H1 (cell line): ENCODE data around the gene L3MBTL3. TPM values are rescaled to one million over a fixed set of nuclear protein-coding genes. Genes with fewer than 3 reads are reported as not detected.

Experiments used
- CTCF ChIA-PET: fragments of 300-600 bp; sonication (Branson Sonifier 250); formaldehyde crosslinking; loops from one replicate; lab custom pipeline; 2021; ENCODE audit not compliant: partially characterized antibody; lab: Charles Lee
- POLR2A ChIA-PET: fragments of 300-600 bp; sonication (Branson Sonifier 250); formaldehyde crosslinking; loops from one replicate; lab custom pipeline; 2021; ENCODE audit warnings: inconsistent platforms; ENCODE audit not compliant: partially characterized antibody; lab: Charles Lee
- DNase-seq, 2 experiments: peaks; one replicate each; pipeline versions ENCODE4 v3.0.0 to v3.0.0-alpha.2; 2010 to 2022; ENCODE audit warnings: low spot score in 2 of 2, low read depth in 1 of 2, mixed read lengths in 1 of 2
- FAIRE-seq: peaks from 2 replicates; lab custom pipeline; 2011; peaks lifted over from hg19 to GRCh38; lab: Jason Lieb, UNC
- H2AFZ ChIP-seq: 2 replicates; pipeline ENCODE4 v1.8.1; 2012; ENCODE audit warnings: low read length, inconsistent platforms
- H2AK5ac ChIP-seq: 2 replicates; pipeline ENCODE4 v1.6.1; 2013; ENCODE audit warnings: low read depth, low read length
- H2BK120ac ChIP-seq: replicated peaks from 2 replicates; pipeline ENCODE3; 2013; ENCODE audit warnings: low read depth, low read length, inconsistent platforms
- H2BK12ac ChIP-seq: 2 replicates; pipeline ENCODE4 v1.6.1; 2013; ENCODE audit warnings: low read depth, low read length
- H2BK15ac ChIP-seq: 2 replicates; pipeline ENCODE4 v1.6.1; 2013; ENCODE audit warnings: low read length
- H2BK20ac ChIP-seq: 2 replicates; pipeline ENCODE4 v1.6.1; 2013; ENCODE audit warnings: low read length
- H2BK5ac ChIP-seq: 2 replicates; pipeline ENCODE4 v1.6.1; 2013; ENCODE audit warnings: low read depth, low read length
- H3K14ac ChIP-seq: 2 replicates; pipeline ENCODE4 v1.6.1; 2013; ENCODE audit warnings: inconsistent platforms; ENCODE audit not compliant: insufficient read length
- H3K18ac ChIP-seq: 2 replicates; pipeline ENCODE4 v1.6.1; 2013; ENCODE audit warnings: low read length; ENCODE audit errors: extremely low read depth
- H3K23ac ChIP-seq: 2 replicates; pipeline ENCODE4 v1.6.1; 2013; ENCODE audit warnings: inconsistent platforms; ENCODE audit not compliant: insufficient read length
- H3K23me2 ChIP-seq: 2 replicates; pipeline ENCODE4 v1.6.1; 2013; ENCODE audit warnings: low read depth, low read length
- H3K27ac ChIP-seq: 2 replicates; pipeline ENCODE4 v1.6.1; 2011; ENCODE audit warnings: low read depth, low read length, inconsistent platforms
- H3K27me3 ChIP-seq, 4 experiments: replicated peaks in 1 of 4; 1 replicate in 1 of 4; 2 replicates in 3 of 4; pipeline versions ENCODE4 v1.6.1 to v1.8.1; 2011 to 2013; ENCODE audit warnings: low read length in 3 of 4, mild to moderate bottlenecking in 3 of 4, inconsistent platforms in 2 of 4, mixed read lengths in 2 of 4, moderate library complexity in 1 of 4; ENCODE audit not compliant: control insufficient read depth in 3 of 4, insufficient read depth in 3 of 4; ENCODE audit errors: extremely low read depth in 1 of 4
- H3K36me3 ChIP-seq, 4 experiments: 2 replicates each; pipeline versions ENCODE4 v1.6.1 to v1.8.1; 2011 to 2013; ENCODE audit warnings: mild to moderate bottlenecking in 4 of 4, low read length in 3 of 4, moderate library complexity in 2 of 4, control low read depth in 1 of 4, inconsistent platforms in 1 of 4; ENCODE audit not compliant: insufficient read depth in 4 of 4, control insufficient read depth in 2 of 4
- H3K4ac ChIP-seq: replicated peaks from 2 replicates; pipeline ENCODE3; 2013; ENCODE audit warnings: low read length, low read depth, mixed read lengths, inconsistent platforms; ENCODE audit not compliant: insufficient read length
- H3K4me1 ChIP-seq, 4 experiments: replicated peaks in 1 of 4; 1 replicate in 1 of 4; 2 replicates in 3 of 4; pipeline versions ENCODE4 v1.6.1 to v1.8.1; 2011 to 2013; ENCODE audit warnings: low read length in 3 of 4, inconsistent platforms in 2 of 4, mixed read lengths in 1 of 4; ENCODE audit not compliant: insufficient read depth in 4 of 4, control insufficient read depth in 3 of 4
- H3K4me2 ChIP-seq, 2 experiments: 2 replicates each; pipeline versions ENCODE4 v1.6.1 to v1.8.1; 2011 to 2013; ENCODE audit warnings: low read depth in 2 of 2, low read length in 2 of 2, control low read depth in 1 of 2, inconsistent platforms in 1 of 2, mild to moderate bottlenecking in 1 of 2; ENCODE audit not compliant: insufficient read depth in 1 of 2
- H3K4me3 ChIP-seq, 4 experiments: fragments of 200-600, 300-600 bp in 1 of 4; sonication (generic), shearing (Covaris generic), sonication (Bioruptor Twin) in 1 of 4; 2 replicates each; pipeline versions ENCODE4 v1.5.1 to v1.8.1; 2011 to 2016; ENCODE audit warnings: low read length in 4 of 4, low read depth in 3 of 4, control low read depth in 2 of 4, inconsistent platforms in 2 of 4, mild to moderate bottlenecking in 2 of 4, mixed read lengths in 1 of 4, moderate library complexity in 1 of 4; ENCODE audit not compliant: insufficient read depth in 2 of 4; ENCODE audit errors: extremely low read depth in 1 of 4
- H3K56ac ChIP-seq: replicated peaks from 2 replicates; pipeline ENCODE3; 2013; ENCODE audit warnings: low read depth, mild to moderate bottlenecking, mixed read lengths, low read length, inconsistent platforms; ENCODE audit not compliant: insufficient read length
- H3K79me1 ChIP-seq: 2 replicates; pipeline ENCODE4 v1.6.1; 2013; ENCODE audit warnings: low read depth, low read length, control low read depth
- H3K79me2 ChIP-seq, 2 experiments: 2 replicates each; pipeline versions ENCODE4 v1.6.1 to v1.8.1; 2012 to 2013; ENCODE audit warnings: low read length in 2 of 2, mild to moderate bottlenecking in 2 of 2, inconsistent platforms in 1 of 2; ENCODE audit not compliant: insufficient read depth in 2 of 2, control insufficient read depth in 1 of 2
- H3K9ac ChIP-seq, 4 experiments: replicated peaks in 1 of 4; 1 replicate in 1 of 4; 2 replicates in 3 of 4; pipeline versions ENCODE4 v1.6.1 to v1.8.1; 2011 to 2013; ENCODE audit warnings: low read depth in 3 of 4, low read length in 3 of 4, control low read depth in 2 of 4, mild to moderate bottlenecking in 2 of 4, moderate library complexity in 2 of 4, inconsistent platforms in 1 of 4; ENCODE audit errors: extremely low read depth in 1 of 4
- H3K9me3 ChIP-seq, 2 experiments: 2 replicates each; pipeline versions ENCODE4 v1.6.1 to v1.8.1; 2012 to 2013; ENCODE audit warnings: mild to moderate bottlenecking in 2 of 2, moderate library complexity in 2 of 2, control low read depth in 1 of 2, inconsistent platforms in 1 of 2, low read depth in 1 of 2, low read length in 1 of 2, mixed read lengths in 1 of 2; ENCODE audit not compliant: insufficient read depth in 2 of 2
- H4K20me1 ChIP-seq, 2 experiments: replicated peaks in 1 of 2; 2 replicates each; pipeline versions ENCODE3 to v1.8.1; 2011 to 2013; ENCODE audit warnings: inconsistent platforms in 2 of 2, low read length in 2 of 2, mild to moderate bottlenecking in 1 of 2; ENCODE audit not compliant: insufficient read depth in 2 of 2, control insufficient read depth in 1 of 2
- H4K5ac ChIP-seq: 2 replicates; pipeline ENCODE4 v1.6.1; 2013; ENCODE audit warnings: low read length, low read depth, mixed read lengths, inconsistent platforms; ENCODE audit not compliant: insufficient read length
- H4K8ac ChIP-seq: 2 replicates; pipeline ENCODE4 v1.8.0; 2013; ENCODE audit warnings: mild to moderate bottlenecking, moderate library complexity, low read length, inconsistent platforms; ENCODE audit not compliant: insufficient read depth; ENCODE audit errors: extremely low read depth
- H4K91ac ChIP-seq: replicated peaks from 2 replicates; pipeline ENCODE3; 2013; ENCODE audit warnings: low read length, mixed read lengths, inconsistent platforms; ENCODE audit not compliant: insufficient read length
- BACH1 ChIP-seq: IDR thresholded peaks from 2 replicates; pipeline ENCODE4 v1.6.1; 2012; ENCODE audit warnings: low read length, improper control_type of control experiment
- CTCF ChIP-seq, 3 experiments: IDR thresholded peaks; 1 replicate in 2 of 3; 2 replicates in 1 of 3; pipeline versions ENCODE4 v1.5.1 to v1.6.1; 2011; ENCODE audit warnings: low read length in 3 of 3, mild to moderate bottlenecking in 3 of 3, inconsistent platforms in 2 of 3, low read depth in 1 of 3, moderate library complexity in 1 of 3; ENCODE audit not compliant: insufficient read depth in 1 of 3; ENCODE audit errors: control extremely low read depth in 1 of 3
- KDM1A ChIP-seq: fragments of 200-600, 300-600 bp; sonication (generic); IDR thresholded peaks from 2 replicates; pipeline ENCODE4 v1.7.1; 2016; ENCODE audit warnings: mild to moderate bottlenecking, low read length, borderline replicate concordance
- KDM4A ChIP-seq: IDR thresholded peaks from one replicate; pipeline ENCODE4 v1.7.1; 2012; ENCODE audit warnings: low read depth, mild to moderate bottlenecking, moderate library complexity, low read length, inconsistent platforms; ENCODE audit not compliant: severe bottlenecking
- NRF1 ChIP-seq: IDR thresholded peaks from 2 replicates; pipeline ENCODE4 v1.6.1; 2011; ENCODE audit warnings: mild to moderate bottlenecking, low read depth, low read length, improper control_type of control experiment
- SP1 ChIP-seq: IDR thresholded peaks from 2 replicates; pipeline ENCODE4 v1.6.1; 2011; ENCODE audit warnings: low read depth, low read length
- TAF1 ChIP-seq: IDR thresholded peaks from 2 replicates; pipeline ENCODE4 v1.6.1; 2011; ENCODE audit warnings: mild to moderate bottlenecking, low read depth, low read length
- YY1 ChIP-seq: IDR thresholded peaks from 2 replicates; pipeline ENCODE4 v1.6.1; 2011; ENCODE audit warnings: low read depth, mild to moderate bottlenecking, low read length
- WGBS, 2 experiments: shearing (Covaris generic) in 1 of 2; methylation state at CpG; one replicate each; pipeline versions ENCODE4 v1.1.6 to v1.1.7; 2013 to 2015; ENCODE audit warnings: low lambda C conversion rate in 2 of 2, mixed read lengths in 2 of 2, inconsistent platforms in 1 of 2, low coverage in 1 of 2, missing lambda C conversion rate in 1 of 2; ENCODE audit not compliant: insufficient replicate concordance in 2 of 2, insufficient coverage in 1 of 2, insufficient read length in 1 of 2; ENCODE audit errors: extremely low coverage in 1 of 2, missing lambda C conversion rate in 1 of 2; 5-methylcytosine and 5-hydroxymethylcytosine counted together
- polyA plus RNA-seq, 7 experiments: library from polyadenylated mRNA; depleted of rRNA in 3 of 7; stranded (reverse) in 5 of 7; unstranded in 2 of 7; fragments of >200 nt in 5 of 7; fragments of 200-250 nt in 2 of 7; gene quantifications; 1 replicate in 5 of 7; 2 replicates in 1 of 7; 4 replicates in 1 of 7; pipeline versions ENCODE4 v1.2.1 to v1.2.3, GENCODE V29; 2011 to 2013; ENCODE audit warnings: missing spikeins in 2 of 7, mixed read lengths in 2 of 7
- total RNA-seq: library from RNA; stranded (reverse); fragmentation: NEBNext Ultra II Directional; extraction: Animal tissue kit (Norgen Biotek cat#: 25700); gene quantifications from 2 replicates; pipeline ENCODE4 v1.2.1, GENCODE V29; 2021
- TF ChIP-seq, protein P1 (sequence below): IDR thresholded peaks from 2 replicates; pipeline ENCODE4 v1.6.1; 2012; ENCODE audit warnings: inconsistent platforms
- TF ChIP-seq, protein P2 (sequence below): IDR thresholded peaks from 2 replicates; pipeline ENCODE4 v1.6.1; 2012; ENCODE audit warnings: low read length, inconsistent platforms

L3MBTL3 gene
- total and polyA plus RNA-seq, 2 of the 8 experiments (the other 6 are each of a cell fraction or from before 2014, with no cell fraction given): 3.9 to 17.2 TPM

- no peaks in the 10 kb centered on the region for H3K79me1 ChIP-seq
- no peak overlapping the region for H3K4me2 ChIP-seq
- no peaks in the 10 kb centered on the region for H3K79me2 ChIP-seq
- CTCF ChIA-PET: no interaction called here
- H3K4me1 ChIP-seq: no peaks in the 10 kb centered on the region
- H3K9me3 ChIP-seq: no peaks in the 10 kb centered on the region
- TF ChIP-seq, protein P1, sequence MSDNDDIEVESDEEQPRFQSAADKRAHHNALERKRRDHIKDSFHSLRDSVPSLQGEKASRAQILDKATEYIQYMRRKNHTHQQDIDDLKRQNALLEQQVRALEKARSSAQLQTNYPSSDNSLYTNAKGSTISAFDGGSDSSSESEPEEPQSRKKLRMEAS: no peak
- TF ChIP-seq, protein P2, sequence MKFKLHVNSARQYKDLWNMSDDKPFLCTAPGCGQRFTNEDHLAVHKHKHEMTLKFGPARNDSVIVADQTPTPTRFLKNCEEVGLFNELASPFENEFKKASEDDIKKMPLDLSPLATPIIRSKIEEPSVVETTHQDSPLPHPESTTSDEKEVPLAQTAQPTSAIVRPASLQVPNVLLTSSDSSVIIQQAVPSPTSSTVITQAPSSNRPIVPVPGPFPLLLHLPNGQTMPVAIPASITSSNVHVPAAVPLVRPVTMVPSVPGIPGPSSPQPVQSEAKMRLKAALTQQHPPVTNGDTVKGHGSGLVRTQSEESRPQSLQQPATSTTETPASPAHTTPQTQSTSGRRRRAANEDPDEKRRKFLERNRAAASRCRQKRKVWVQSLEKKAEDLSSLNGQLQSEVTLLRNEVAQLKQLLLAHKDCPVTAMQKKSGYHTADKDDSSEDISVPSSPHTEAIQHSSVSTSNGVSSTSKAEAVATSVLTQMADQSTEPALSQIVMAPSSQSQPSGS: no peak
- TF ChIP-seq KDM1A: no peak
- TF ChIP-seq BACH1: no peak
- no peak for TF ChIP-seq KDM4A
- TF ChIP-seq CTCF (IDR thresholded peaks at IDR 0.05; ENCODE audit: control extremely low read depth in 1 of 3, insufficient read depth in 1 of 3, low read depth in 1 of 3, low read length in 3 of 3): no peak
- no peak for TF ChIP-seq YY1
- TF ChIP-seq NRF1: no peak
- no peak for TF ChIP-seq TAF1
- no peak for TF ChIP-seq SP1
- TF ChIP-seq, all 59 proteins: peak for 0
- Histone ChIP-seq H4K91ac (no peak overlapping the region), H3K56ac (no peak overlapping the region), H2BK20ac (no peak overlapping the region), H2AFZ (no peak overlapping the region), H3K27me3 (no peaks in the 10 kb centered on the region), H2AK5ac (no peak overlapping the region), H3K4me3 (no peak overlapping the region), H2BK120ac (no peak overlapping the region), H4K8ac (peak overlapping the region; percentile 51; the same call in 1 of the 2 replicates), H3K27ac (no peak overlapping the region), H3K14ac (no peak overlapping the region), H3K18ac (no peak overlapping the region), H4K5ac (no peak overlapping the region), H3K23me2 (no peaks in the 10 kb centered on the region), H3K23ac (no peak overlapping the region), H3K9ac (no peak overlapping the region), H2BK12ac (no peak overlapping the region), H3K36me3 (no peaks in the 10 kb centered on the region), H3K4ac (no peak overlapping the region), H4K20me1 (no peaks in the 10 kb centered on the region), H2BK15ac (no peak overlapping the region), H2BK5ac (no peak overlapping the region)
- no peak for FAIRE-seq
- DNase-seq: no peak
- POLR2A ChIA-PET: no interaction called here
- 79% methylated on average over 5 of the region's 5 CpGs; no CpG with 5 or more reads in 1 of the 2 experiments for WGBS, 2 experiments
These were observed 149.3 kb downstream of the L3MBTL3 start for GRCh38 chr6:130167655-130168054.
